Muscle layer of colon (tissue), 2 donors: ENCODE measurements around the gene QRFP.

Source experiments
- H3K27ac ChIP-seq: one replicate; pipeline ENCODE4 v1.7.0; 2013; ENCODE audit warnings: low read depth, mild to moderate bottlenecking, low read length, moderate library complexity
- H3K27me3 ChIP-seq, 2 donors: one replicate each; pipeline ENCODE4 v1.7.0; 2013; ENCODE audit warnings: low read length in 2 of 2, mild to moderate bottlenecking in 2 of 2; ENCODE audit not compliant: insufficient read depth in 2 of 2, control insufficient read depth in 1 of 2
- H3K36me3 ChIP-seq: one replicate; pipeline ENCODE4 v1.7.0; 2013; ENCODE audit warnings: mild to moderate bottlenecking, low read length; ENCODE audit not compliant: insufficient read depth
- H3K4me1 ChIP-seq: one replicate; pipeline ENCODE4 v1.7.0; 2013; ENCODE audit warnings: mild to moderate bottlenecking, low read length; ENCODE audit not compliant: insufficient read depth
- H3K4me3 ChIP-seq, 2 donors: one replicate each; pipeline ENCODE4 v1.7.0; 2013; ENCODE audit warnings: low read length in 2 of 2, low read depth in 1 of 2, mild to moderate bottlenecking in 1 of 2, moderate library complexity in 1 of 2
- H3K9ac ChIP-seq: one replicate; pipeline ENCODE4 v1.7.0; 2013; ENCODE audit warnings: low read length
- H3K9me3 ChIP-seq: one replicate; pipeline ENCODE4 v1.7.0; 2013; ENCODE audit warnings: mild to moderate bottlenecking, low read length
- donor health status: abdominal sarcoma.
- donor health status: Adenocarcinoma of cecum.

Gene QRFP

GRCh38 chr9:130938652-130939404 lies 42.2 kb upstream of the QRFP start, which contains the start of gene FIBCD1:
Gene FIBCD1, minus strand, starts transcription at chr9:130939247. Its CDS starts 640 bp downstream, at chr9:130938607.
- Histone ChIP-seq H3K36me3 (no peaks in the 10 kb centered on the region), H3K27me3 (peaks cover 54 to 85% of the 10 kb centered on the region in 2 donors), H3K4me1 (peaks cover 5% of the 10 kb centered on the region), H3K4me3 (peak within 1 kb of the TSS; percentile 38 to 41), H3K9ac (no peak within 1 kb of the TSS), H3K9me3 (no peaks in the 10 kb centered on the region), H3K27ac (no peak within 1 kb of the TSS)

- no peaks in the 10 kb centered on the region for H3K9me3 ChIP-seq
- no peak overlapping the region for H3K4me3 ChIP-seq
- H3K9ac ChIP-seq: no peak overlapping the region
- no peaks in the 10 kb centered on the region for H3K36me3 ChIP-seq
- H3K27ac ChIP-seq: no peak overlapping the region
- H3K4me1 ChIP-seq: peaks cover 5% of the 10 kb centered on the region
- peaks cover 54 to 86% of the 10 kb centered on the region in 2 donors for H3K27me3 ChIP-seq
Measured at GRCh38 chr9:130938184-130938651, 41.6 kb upstream of the QRFP start.

GRCh38 chr9:130937146-130938076 lies 40.8 kb upstream of the QRFP start:
- H3K4me1 ChIP-seq: peaks cover 5% of the 10 kb centered on the region
- no peaks in the 10 kb centered on the region for H3K36me3 ChIP-seq
- H3K9ac ChIP-seq: no peak overlapping the region
- H3K27ac ChIP-seq: no peak overlapping the region
- H3K27me3 ChIP-seq: peaks cover 54 to 89% of the 10 kb centered on the region in 2 donors
- H3K9me3 ChIP-seq: no peaks in the 10 kb centered on the region
- no peak overlapping the region for H3K4me3 ChIP-seq

- H3K27me3 ChIP-seq: peaks cover 49 to 84% of the 10 kb centered on the region in 2 donors
- no peaks in the 10 kb centered on the region for H3K36me3 ChIP-seq
- no peak overlapping the region for H3K27ac ChIP-seq
- no peak overlapping the region for H3K9ac ChIP-seq
- no peak overlapping the region for H3K4me3 ChIP-seq
- peaks cover 5% of the 10 kb centered on the region for H3K4me1 ChIP-seq
- no peaks in the 10 kb centered on the region for H3K9me3 ChIP-seq
Measured at GRCh38 chr9:130936285-130937117, 39.9 kb upstream of the QRFP start.

GRCh38 chr9:130935648-130936271 lies 39.1 kb upstream of the QRFP start:
- Histone ChIP-seq H3K4me1 (peaks cover 5% of the 10 kb centered on the region), H3K4me3 (no peak overlapping the region), H3K36me3 (no peaks in the 10 kb centered on the region), H3K27ac (no peak overlapping the region), H3K27me3 (peaks cover 46 to 76% of the 10 kb centered on the region in 2 donors), H3K9ac (no peak overlapping the region), H3K9me3 (no peaks in the 10 kb centered on the region)

- Histone ChIP-seq H3K4me3 (no peak overlapping the region), H3K4me1 (peaks cover 5% of the 10 kb centered on the region), H3K27ac (no peak overlapping the region), H3K9ac (no peak overlapping the region), H3K27me3 (peaks cover 38 to 69% of the 10 kb centered on the region in 2 donors), H3K36me3 (no peaks in the 10 kb centered on the region), H3K9me3 (no peaks in the 10 kb centered on the region)
Measured at GRCh38 chr9:130934702-130935647, 38.4 kb upstream of the QRFP start.

- Histone ChIP-seq H3K9ac (no peak overlapping the region), H3K27me3 (peaks cover 38 to 65% of the 10 kb centered on the region in 2 donors), H3K4me1 (peaks cover 5% of the 10 kb centered on the region), H3K9me3 (no peaks in the 10 kb centered on the region), H3K36me3 (no peaks in the 10 kb centered on the region), H3K4me3 (no peak overlapping the region), H3K27ac (no peak overlapping the region)
Measured at GRCh38 chr9:130934246-130934645, 37.6 kb upstream of the QRFP start.

- Histone ChIP-seq H3K36me3 (no peaks in the 10 kb centered on the region), H3K27me3 (peaks cover 38 to 59% of the 10 kb centered on the region in 2 donors), H3K27ac (no peak overlapping the region), H3K4me3 (no peak overlapping the region), H3K9me3 (no peaks in the 10 kb centered on the region), H3K9ac (no peak overlapping the region), H3K4me1 (peaks cover 5% of the 10 kb centered on the region)
Measured at GRCh38 chr9:130933114-130934046, 36.8 kb upstream of the QRFP start.

GRCh38 chr9:130932255-130933079 lies 35.9 kb upstream of the QRFP start:
- H3K4me3 ChIP-seq: no peak overlapping the region
- no peaks in the 10 kb centered on the region for H3K36me3 ChIP-seq
- no peaks in the 10 kb centered on the region for H3K9me3 ChIP-seq
- H3K4me1 ChIP-seq: no peaks in the 10 kb centered on the region
- peaks cover 30 to 49% of the 10 kb centered on the region in 2 donors for H3K27me3 ChIP-seq
- no peak overlapping the region for H3K27ac ChIP-seq
- no peak overlapping the region for H3K9ac ChIP-seq
